ENCODE results near the gene CR1L. TPM values are rescaled to one million over a fixed set of nuclear protein-coding genes. Genes with fewer than 3 reads are reported as not detected.
"Not testable (repeated sequence)": the region's sequence is repeated elsewhere in the genome, so short reads cannot be mapped to it uniquely, and the experiment has no call there.

The CR1L gene
- total RNA-seq, 2 experiments from 2014 or later: not detected

- Mint-ChIP-seq H3K9me3 (no peaks in the 10 kb centered on the region), H3K27me3 (no peaks in the 10 kb centered on the region), H3K27ac (no peak overlapping the region), H3K4me1 (no peaks in the 10 kb centered on the region), H3K36me3 (no peaks in the 10 kb centered on the region), H3K4me3 (no peak overlapping the region)
- no peak for DNase-seq
Measured at GRCh38 chr1:207691841-207692240, 46.9 kb downstream of the CR1L start.

- H3K4me1 Mint-ChIP-seq, H3K36me3 Mint-ChIP-seq, H3K27ac Mint-ChIP-seq, H3K27me3 Mint-ChIP-seq, H3K9me3 Mint-ChIP-seq, DNase-seq, H3K4me3 Mint-ChIP-seq: not testable (repeated sequence)
Measured at GRCh38 chr1:207692291-207692690, 47.4 kb downstream of the CR1L start.

DNA sequence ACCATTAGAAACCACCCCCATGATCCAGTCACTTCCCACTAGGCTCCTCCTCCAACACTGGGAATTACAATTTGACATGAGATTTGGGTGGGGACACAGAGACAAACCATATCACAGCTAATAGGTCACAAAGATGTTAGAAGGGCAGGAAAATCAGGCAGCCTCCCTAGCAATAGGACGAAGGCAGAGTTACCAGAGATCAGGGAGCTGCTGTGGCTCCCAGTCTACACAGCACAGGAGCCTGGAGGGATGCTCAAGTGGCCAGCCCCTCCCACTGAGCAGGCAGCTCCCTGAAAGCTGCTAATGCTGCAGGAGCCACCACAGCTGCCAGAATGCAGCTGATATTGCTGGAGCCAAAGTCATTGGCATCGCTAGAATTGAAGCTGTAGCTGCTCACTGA lies 51.0 kb downstream of the CR1L start:
- H3K27ac Mint-ChIP-seq: no peak overlapping the region
- DNase-seq: no peak
- no peaks in the 10 kb centered on the region for H3K36me3 Mint-ChIP-seq
- no peak overlapping the region for H3K4me3 Mint-ChIP-seq
- H3K27me3 Mint-ChIP-seq: no peaks in the 10 kb centered on the region
- H3K9me3 Mint-ChIP-seq: no peaks in the 10 kb centered on the region
- no peaks in the 10 kb centered on the region for H3K4me1 Mint-ChIP-seq

DNA sequence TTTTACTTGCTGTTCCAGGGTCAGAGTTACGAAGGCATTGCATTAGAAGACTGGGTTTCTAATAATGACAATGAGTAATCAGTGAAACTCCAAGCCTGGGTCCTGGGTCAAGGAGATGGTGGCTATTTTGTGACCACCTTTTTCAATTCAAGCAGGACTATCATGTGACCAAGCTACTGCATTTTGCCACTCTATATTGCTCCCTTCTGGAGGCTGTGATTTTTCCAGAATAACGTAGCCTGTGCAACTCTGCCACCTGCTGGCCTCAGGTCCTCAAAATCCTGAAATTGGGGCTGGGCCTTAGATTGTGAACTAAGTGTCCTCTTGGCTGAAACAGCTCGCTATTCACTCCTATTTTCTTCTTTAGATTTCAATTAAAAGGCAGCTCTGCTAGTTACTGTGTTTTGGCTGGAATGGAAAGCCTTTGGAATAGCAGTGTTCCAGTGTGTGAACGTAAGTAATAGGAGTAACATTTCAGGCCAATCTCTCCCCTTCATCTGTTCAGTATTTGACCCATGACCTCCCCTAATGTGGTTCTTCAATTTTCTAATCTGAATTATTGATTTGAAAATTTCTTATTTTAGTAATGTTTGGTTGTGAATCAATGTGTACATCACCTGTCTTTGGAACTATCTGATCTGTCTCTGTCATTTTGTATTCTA lies 54.0 kb downstream of the CR1L start:
- Mint-ChIP-seq H3K36me3 (no peaks in the 10 kb centered on the region), H3K9me3 (no peaks in the 10 kb centered on the region), H3K4me3 (no peak overlapping the region), H3K27me3 (no peaks in the 10 kb centered on the region), H3K27ac (no peak overlapping the region), H3K4me1 (no peaks in the 10 kb centered on the region)
- DNase-seq: peak; percentile 17

- DNase-seq: no peak
- Mint-ChIP-seq H3K27me3 (no peaks in the 10 kb centered on the region), H3K4me1 (no peaks in the 10 kb centered on the region), H3K4me3 (no peak overlapping the region), H3K27ac (no peak overlapping the region), H3K36me3 (no peaks in the 10 kb centered on the region), H3K9me3 (no peaks in the 10 kb centered on the region)
Measured at GRCh38 chr1:207702317-207702716, 57.4 kb downstream of the CR1L start.

GRCh38 chr1:207703712-207704111 lies 58.8 kb downstream of the CR1L start:
- Mint-ChIP-seq H3K27ac (no peak overlapping the region), H3K4me1 (no peaks in the 10 kb centered on the region), H3K27me3 (no peaks in the 10 kb centered on the region), H3K4me3 (no peak overlapping the region), H3K36me3 (no peaks in the 10 kb centered on the region), H3K9me3 (no peaks in the 10 kb centered on the region)
- DNase-seq: no peak

DNA sequence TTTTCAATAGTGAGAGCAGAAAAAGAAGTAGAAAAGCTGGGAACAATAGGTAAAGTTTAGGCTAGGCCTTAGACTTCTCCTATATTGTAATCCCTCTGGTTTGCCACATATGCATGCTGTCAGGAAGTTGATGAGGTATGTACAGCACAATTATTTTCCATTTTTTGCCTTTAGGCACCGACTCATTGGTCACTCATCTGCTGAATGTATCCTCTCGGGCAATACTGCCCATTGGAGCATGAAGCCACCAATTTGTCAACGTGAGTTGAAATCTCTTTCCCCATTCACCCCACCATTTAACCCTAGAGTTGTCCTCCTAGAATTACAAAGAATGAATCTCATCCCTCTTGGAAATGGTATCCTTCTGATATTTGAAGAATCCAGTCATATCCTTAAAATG lies 63.1 kb downstream of the CR1L start:
- not testable (repeated sequence) for H3K4me1 Mint-ChIP-seq, H3K27ac Mint-ChIP-seq, H3K9me3 Mint-ChIP-seq, DNase-seq, H3K36me3 Mint-ChIP-seq, H3K27me3 Mint-ChIP-seq, H3K4me3 Mint-ChIP-seq

DNA sequence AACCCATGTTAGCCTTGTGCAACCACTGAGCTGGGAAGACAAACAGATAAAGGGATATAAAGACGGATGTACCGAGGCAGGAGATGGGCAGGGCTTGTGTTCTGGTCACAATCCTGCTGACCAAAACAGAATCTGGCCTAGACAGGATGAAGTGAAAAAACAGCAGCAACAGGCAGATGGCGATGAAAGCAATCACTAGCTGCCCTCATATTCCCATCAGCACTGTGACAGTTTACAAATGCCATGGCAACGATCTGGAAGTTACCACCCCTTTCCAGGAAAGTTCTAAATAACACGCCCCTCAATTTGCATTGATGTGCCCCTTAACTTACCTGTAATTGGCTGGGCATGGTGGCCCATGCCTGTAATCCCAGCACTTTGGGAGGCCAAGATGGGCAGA lies 66.4 kb downstream of the CR1L start:
- no peaks in the 10 kb centered on the region for H3K36me3 Mint-ChIP-seq
- no peaks in the 10 kb centered on the region for H3K4me1 Mint-ChIP-seq
- H3K27me3 Mint-ChIP-seq: no peaks in the 10 kb centered on the region
- no peak for DNase-seq
- no peak overlapping the region for H3K27ac Mint-ChIP-seq
- H3K4me3 Mint-ChIP-seq: no peak overlapping the region
- no peaks in the 10 kb centered on the region for H3K9me3 Mint-ChIP-seq

DNA sequence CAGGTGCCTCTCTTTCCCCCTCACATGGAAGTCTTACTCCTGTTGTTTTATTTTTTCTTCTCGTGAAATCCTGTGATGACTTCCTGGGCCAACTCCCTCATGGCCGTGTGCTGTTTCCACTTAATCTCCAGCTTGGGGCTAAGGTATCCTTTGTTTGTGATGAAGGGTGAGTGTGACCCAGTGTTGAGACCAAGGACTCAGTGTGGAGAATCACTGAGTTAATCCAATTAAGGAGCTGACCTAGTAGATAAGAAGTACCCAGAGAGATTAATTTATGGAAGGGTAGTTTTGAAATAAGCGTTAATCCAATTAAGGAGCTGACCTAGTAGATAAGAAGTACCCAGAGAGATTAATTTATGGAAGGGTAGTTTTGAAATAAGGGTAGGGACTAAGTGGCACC lies 67.8 kb downstream of the CR1L start:
- not testable (repeated sequence) for DNase-seq, H3K4me1 Mint-ChIP-seq, H3K9me3 Mint-ChIP-seq, H3K27ac Mint-ChIP-seq, H3K27me3 Mint-ChIP-seq, H3K36me3 Mint-ChIP-seq, H3K4me3 Mint-ChIP-seq

DNA sequence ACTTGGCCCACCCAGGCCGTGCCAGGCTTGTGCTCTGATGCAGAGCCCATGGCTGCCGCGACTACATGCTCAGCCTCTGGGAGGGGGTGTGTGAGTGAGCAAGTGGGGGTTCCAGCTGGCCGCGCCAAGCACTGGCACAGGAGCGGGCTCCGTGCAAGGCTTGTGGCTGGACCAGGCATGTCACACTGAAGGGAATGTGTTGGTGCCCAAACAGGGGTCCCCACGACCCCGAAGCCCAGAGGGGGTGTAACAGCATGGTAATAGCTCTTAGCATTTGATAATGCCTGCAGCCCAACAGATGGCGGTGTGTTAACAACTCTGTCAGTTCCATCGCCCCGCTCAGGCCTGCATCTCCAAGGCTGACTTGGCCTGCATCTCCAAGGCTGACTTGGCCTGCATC lies 68.6 kb downstream of the CR1L start:
- no peaks in the 10 kb centered on the region for H3K36me3 Mint-ChIP-seq
- H3K4me3 Mint-ChIP-seq: no peak overlapping the region
- no peaks in the 10 kb centered on the region for H3K9me3 Mint-ChIP-seq
- no peaks in the 10 kb centered on the region for H3K27me3 Mint-ChIP-seq
- H3K27ac Mint-ChIP-seq: no peak overlapping the region
- no peaks in the 10 kb centered on the region for H3K4me1 Mint-ChIP-seq
- DNase-seq: no peak

GRCh38 chr1:207719234-207719633 lies 74.3 kb downstream of the CR1L start:
- Mint-ChIP-seq H3K27ac (no peak overlapping the region), H3K9me3 (peaks cover 1% of the 10 kb centered on the region), H3K27me3 (no peaks in the 10 kb centered on the region), H3K36me3 (no peaks in the 10 kb centered on the region), H3K4me1 (no peaks in the 10 kb centered on the region), H3K4me3 (no peak overlapping the region)
- no peak for DNase-seq

- H3K27me3 Mint-ChIP-seq: not testable (repeated sequence)
Measured at GRCh38 chr1:207728200-207728858, 83.4 kb downstream of the CR1L start.

DNA sequence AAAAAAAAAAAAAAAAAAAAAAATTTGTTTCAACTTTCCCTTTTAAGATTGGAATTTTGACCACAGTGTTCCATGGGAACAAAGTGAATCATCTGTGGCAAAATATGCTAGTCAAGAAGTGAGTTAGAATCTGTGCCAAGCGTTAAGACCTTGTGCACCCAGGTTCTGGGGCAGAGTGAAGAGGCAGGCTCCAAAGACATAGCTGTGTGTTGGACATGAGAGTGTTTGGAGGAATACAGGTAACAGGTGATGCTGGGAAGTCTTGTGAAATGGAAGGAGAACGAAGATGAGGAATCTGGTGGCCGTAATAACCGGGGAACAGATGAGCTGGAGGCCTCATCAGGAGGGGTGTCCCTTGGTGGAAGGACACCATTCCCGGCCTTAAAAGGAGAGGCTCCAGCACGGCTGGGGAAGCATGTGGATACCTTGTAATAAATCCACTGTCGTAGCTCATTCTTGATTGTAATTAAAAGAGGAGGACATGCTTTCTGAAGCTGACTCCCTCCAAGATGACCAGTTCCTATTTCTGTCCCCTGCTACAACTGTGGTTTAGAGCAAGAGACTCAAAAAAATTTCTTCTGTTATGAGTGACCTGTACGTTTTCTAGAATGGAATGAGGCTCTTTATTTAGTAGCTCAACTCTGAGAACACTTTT lies 92.7 kb downstream of the CR1L start:
- H3K4me3 Mint-ChIP-seq, H3K36me3 Mint-ChIP-seq, H3K27me3 Mint-ChIP-seq, H3K9me3 Mint-ChIP-seq, H3K27ac Mint-ChIP-seq, H3K4me1 Mint-ChIP-seq, DNase-seq: not testable (repeated sequence)

More at GRCh38 chr1:207728200-207728858, 83.4 kb downstream of the CR1L start:
- not testable (repeated sequence) for H3K27ac Mint-ChIP-seq, H3K9me3 Mint-ChIP-seq, DNase-seq, H3K4me1 Mint-ChIP-seq, H3K4me3 Mint-ChIP-seq, H3K36me3 Mint-ChIP-seq

DNA sequence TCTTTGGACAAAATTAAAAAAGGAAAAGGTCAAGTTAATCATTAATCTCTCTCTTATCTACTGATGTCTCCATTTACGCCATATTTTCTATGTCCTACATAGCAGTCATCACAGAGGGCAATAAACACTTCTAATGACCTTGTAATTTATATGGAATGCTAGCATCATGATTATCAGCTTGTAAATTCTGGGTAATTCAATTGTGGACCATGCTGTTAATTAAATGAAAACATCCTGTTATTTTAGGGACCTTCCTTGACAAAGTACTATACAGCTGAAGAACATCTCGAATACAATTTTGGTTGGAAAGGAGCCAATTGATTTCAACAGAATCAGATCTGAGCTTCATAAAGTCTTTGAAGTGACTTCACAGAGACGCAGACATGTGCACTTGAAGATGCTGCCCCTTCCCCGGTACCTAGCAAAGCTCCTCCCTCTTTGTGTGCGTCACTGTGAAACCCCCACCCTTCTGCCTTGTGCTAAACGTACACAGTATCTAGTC lies 93.3 kb downstream of the CR1L start:
- not testable (repeated sequence) for H3K36me3 Mint-ChIP-seq, H3K4me3 Mint-ChIP-seq, H3K27ac Mint-ChIP-seq, H3K9me3 Mint-ChIP-seq, H3K27me3 Mint-ChIP-seq, H3K4me1 Mint-ChIP-seq, DNase-seq

- Mint-ChIP-seq H3K27ac (no peak overlapping the region), H3K4me1 (peaks cover 8% of the 10 kb centered on the region), H3K27me3 (no peaks in the 10 kb centered on the region), H3K9me3 (no peaks in the 10 kb centered on the region), H3K4me3 (no peak overlapping the region), H3K36me3 (no peaks in the 10 kb centered on the region)
- DNase-seq: no peak
Measured at GRCh38 chr1:207740207-207740606, 95.3 kb downstream of the CR1L start.

Data from activated naive CD8-positive, alpha-beta T cell treated with anti-CD3 and anti-CD28 coated beads for 36 hours (primary cell).